Ascending aorta (tissue), 2 donors: ENCODE results near the gene PARD3B. TPM values are rescaled to one million over a fixed set of nuclear protein-coding genes. Genes with fewer than 3 reads are reported as not detected.

Experiments
- DNase-seq, 2 donors: peaks; one replicate each; pipeline ENCODE4 v3.0.0-alpha.2; 2019; ENCODE audit warnings: low spot score in 2 of 2
- H3K27ac ChIP-seq, 2 donors: fragments of 200-600 bp; sonication (generic); one replicate each; pipeline ENCODE4 v1.5.1; 2016 to 2017; ENCODE audit warnings: mild to moderate bottlenecking in 1 of 2
- H3K27me3 ChIP-seq: fragments of 200-600 bp; sonication (generic); one replicate; pipeline ENCODE4 v1.5.1; 2017
- H3K36me3 ChIP-seq, 2 donors: fragments of 200-600 bp; sonication (generic); one replicate each; pipeline ENCODE4 v1.5.1; 2016
- H3K4me1 ChIP-seq, 2 donors: fragments of 200-600 bp; sonication (generic); one replicate each; pipeline ENCODE4 v1.5.1; 2016 to 2017; ENCODE audit warnings: mild to moderate bottlenecking in 1 of 2
- H3K4me3 ChIP-seq, 2 donors: fragments of 200-600 bp; sonication (generic); one replicate each; pipeline ENCODE4 v1.5.1; 2016 to 2017; ENCODE audit warnings: mild to moderate bottlenecking in 1 of 2
- H3K9me3 ChIP-seq, 2 donors: fragments of 200-600 bp; sonication (generic); one replicate each; pipeline ENCODE4 v1.5.1; 2016
- intact Hi-C: fragments of 100-400 bp; cut with DNase I; formaldehyde crosslinking; loops from one replicate; pipeline ENCODE4 v1.15.1; 2023
- total RNA-seq: library from RNA; depleted of rRNA; stranded (reverse); fragments of >200 nt; gene quantifications from one replicate; pipeline ENCODE4 v1.1.0, GENCODE V29; 2016
- TF ChIP-seq, protein P1 (sequence below), 3 experiments: fragments of 200-600 bp in 2 of 3; fragments of 450-650 bp in 1 of 3; sonication (generic) in 2 of 3; IDR thresholded peaks; one replicate each; pipeline ENCODE4 v1.5.1; 2016 to 2019; ENCODE audit warnings: antibody characterized with exemption in 3 of 3, mild to moderate bottlenecking in 1 of 3, moderate library complexity in 1 of 3

PARD3B gene
- total RNA-seq, 1 donor from 2014 or later, result 9.5 TPM

DNA sequence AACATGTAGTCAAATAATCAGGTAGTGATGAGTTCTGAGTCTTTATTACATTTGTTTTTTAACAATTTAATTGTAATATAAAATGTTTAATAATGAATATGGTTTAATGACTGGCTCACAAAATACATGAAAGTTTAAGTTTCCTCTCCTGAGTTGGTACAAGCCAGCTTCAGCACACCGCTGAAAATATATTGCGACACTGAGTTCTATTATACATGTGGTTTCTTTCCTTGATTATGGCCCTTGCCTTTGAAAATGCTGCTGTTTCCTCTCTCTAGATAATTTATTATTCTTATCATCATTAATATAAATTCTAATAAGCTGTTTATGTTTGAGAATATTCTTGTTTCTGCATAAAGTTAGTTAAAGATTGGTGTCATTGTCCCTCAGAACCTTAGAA lies 249.3 kb downstream of the PARD3B start:
- Histone ChIP-seq H3K36me3 (no peaks in the 10 kb centered on the region), H3K27me3 (no peaks in the 10 kb centered on the region), H3K27ac (no peak overlapping the region), H3K9me3 (no peaks in the 10 kb centered on the region), H3K4me1 (no peaks in the 10 kb centered on the region), H3K4me3 (no peak overlapping the region)
- intact Hi-C loops, result no loop called here
- TF ChIP-seq, protein P1, sequence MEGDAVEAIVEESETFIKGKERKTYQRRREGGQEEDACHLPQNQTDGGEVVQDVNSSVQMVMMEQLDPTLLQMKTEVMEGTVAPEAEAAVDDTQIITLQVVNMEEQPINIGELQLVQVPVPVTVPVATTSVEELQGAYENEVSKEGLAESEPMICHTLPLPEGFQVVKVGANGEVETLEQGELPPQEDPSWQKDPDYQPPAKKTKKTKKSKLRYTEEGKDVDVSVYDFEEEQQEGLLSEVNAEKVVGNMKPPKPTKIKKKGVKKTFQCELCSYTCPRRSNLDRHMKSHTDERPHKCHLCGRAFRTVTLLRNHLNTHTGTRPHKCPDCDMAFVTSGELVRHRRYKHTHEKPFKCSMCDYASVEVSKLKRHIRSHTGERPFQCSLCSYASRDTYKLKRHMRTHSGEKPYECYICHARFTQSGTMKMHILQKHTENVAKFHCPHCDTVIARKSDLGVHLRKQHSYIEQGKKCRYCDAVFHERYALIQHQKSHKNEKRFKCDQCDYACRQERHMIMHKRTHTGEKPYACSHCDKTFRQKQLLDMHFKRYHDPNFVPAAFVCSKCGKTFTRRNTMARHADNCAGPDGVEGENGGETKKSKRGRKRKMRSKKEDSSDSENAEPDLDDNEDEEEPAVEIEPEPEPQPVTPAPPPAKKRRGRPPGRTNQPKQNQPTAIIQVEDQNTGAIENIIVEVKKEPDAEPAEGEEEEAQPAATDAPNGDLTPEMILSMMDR (IDR thresholded peaks at IDR 0.05), result no peak
- DNase-seq, result no peak

GRCh38 chr2:204795156-204795555 lies 249.9 kb downstream of the PARD3B start:
- no peaks in the 10 kb centered on the region for H3K9me3 ChIP-seq
- intact Hi-C loops, result no loop called here

GRCh38 chr2:204796581-204796980 lies 251.3 kb downstream of the PARD3B start:
- H3K36me3 ChIP-seq, result no peaks in the 10 kb centered on the region

More at GRCh38 chr2:204795156-204795555, 249.9 kb downstream of the PARD3B start:
- Histone ChIP-seq H3K27ac (no peak overlapping the region), H3K4me3 (no peak overlapping the region), H3K4me1 (no peaks in the 10 kb centered on the region), H3K27me3 (no peaks in the 10 kb centered on the region), H3K36me3 (no peaks in the 10 kb centered on the region)
- TF ChIP-seq, protein P1 (IDR thresholded peaks at IDR 0.05), result no peak
- DNase-seq, result no peak

DNA sequence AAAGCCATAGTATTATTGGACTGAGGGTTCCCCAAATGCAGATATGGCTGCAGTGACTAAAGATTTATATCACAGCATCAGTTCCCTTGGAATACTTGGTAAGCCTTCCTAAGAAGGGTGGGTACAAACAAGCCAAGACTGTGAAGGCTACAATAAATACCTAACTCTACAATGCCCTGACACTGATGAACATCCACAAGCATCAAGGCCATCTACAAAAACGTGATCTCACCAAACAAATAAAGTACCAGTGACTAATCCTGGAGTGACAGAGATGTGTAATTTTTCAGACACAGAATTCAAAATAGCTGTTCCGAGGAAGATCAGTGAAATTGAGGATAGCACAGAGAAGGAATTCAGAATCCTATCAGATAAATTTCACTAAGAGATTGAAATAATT lies 254.5 kb downstream of the PARD3B start:
- H3K36me3 ChIP-seq, result no peaks in the 10 kb centered on the region
- intact Hi-C loops, result no loop called here
- no peak overlapping the region for H3K4me3 ChIP-seq
- no peaks in the 10 kb centered on the region for H3K4me1 ChIP-seq
- TF ChIP-seq, protein P1 (IDR thresholded peaks at IDR 0.05), result no peak
- H3K27ac ChIP-seq, result no peak overlapping the region
- H3K9me3 ChIP-seq, result no peaks in the 10 kb centered on the region
- no peaks in the 10 kb centered on the region for H3K27me3 ChIP-seq
- DNase-seq, result no peak

More at GRCh38 chr2:204796581-204796980, 251.3 kb downstream of the PARD3B start:
- Histone ChIP-seq H3K4me1 (no peaks in the 10 kb centered on the region), H3K9me3 (no peaks in the 10 kb centered on the region), H3K4me3 (no peak overlapping the region), H3K27me3 (no peaks in the 10 kb centered on the region), H3K27ac (no peak overlapping the region)
- TF ChIP-seq, protein P1 (IDR thresholded peaks at IDR 0.05), result no peak
- intact Hi-C loops, result no loop called here
- DNase-seq, result no peak

DNA sequence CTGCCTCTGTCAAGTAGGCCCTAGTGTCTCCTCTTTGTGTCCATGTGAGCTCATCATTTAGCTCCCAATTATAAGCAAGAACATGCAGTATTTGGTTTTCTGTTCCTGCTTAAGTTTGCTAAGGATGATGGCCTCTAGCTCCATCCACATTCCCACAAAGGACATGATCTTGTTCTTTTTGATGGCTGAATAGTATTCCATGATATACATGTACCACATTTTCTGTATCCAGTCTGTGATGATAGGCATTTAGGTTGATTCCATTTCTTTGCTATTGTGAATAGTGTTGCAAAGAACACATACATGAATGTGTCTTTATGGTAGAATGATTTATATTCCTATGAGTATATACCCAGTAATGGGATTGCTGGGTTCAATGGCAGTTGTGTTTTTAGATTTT lies 263.2 kb downstream of the PARD3B start:
- no peak for DNase-seq
- peaks cover 21 to 59% of the 10 kb centered on the region in 2 donors for H3K9me3 ChIP-seq
- H3K4me3 ChIP-seq, result no peak overlapping the region
- TF ChIP-seq, protein P1 (IDR thresholded peaks at IDR 0.05), result no peak
- no peaks in the 10 kb centered on the region for H3K4me1 ChIP-seq
- intact Hi-C loops, result no loop called here
- no peaks in the 10 kb centered on the region for H3K27me3 ChIP-seq
- no peaks in the 10 kb centered on the region for H3K36me3 ChIP-seq
- H3K27ac ChIP-seq, result no peak overlapping the region
